SU-DHL-6 (cell line): ENCODE data around the gene S100A1.

Experiments
- CTCF ChIP-seq: fragments of 200-600 bp; sonication (generic); IDR thresholded peaks from one replicate; pipeline ENCODE4 v1.5.1; 2017; ENCODE audit warnings: antibody characterized with exemption, mild to moderate bottlenecking, low read length, moderate library complexity; ENCODE audit not compliant: insufficient read depth, poor library complexity, severe bottlenecking
- EZH2phosphoT487 ChIP-seq: fragments of 200-600 bp; sonication (generic), shearing (Covaris generic); conservative IDR thresholded peaks from 2 replicates; pipeline ENCODE4 v1.6.1; 2018; ENCODE audit warnings: mild to moderate bottlenecking, antibody characterized with exemption, low read length, moderate library complexity, mixed read lengths

- TF ChIP-seq CTCF (no peak), EZH2phosphoT487 (no peak)
Observed at GRCh38 chr1:153658400-153659174, 30.4 kb downstream of the S100A1 start, which contains the start of gene SNAPIN.
